Gastrocnemius medialis (tissue), 4 donors: ENCODE data around the gene STX3.
"Not testable (repeated sequence)": the region's sequence is repeated elsewhere in the genome, so short reads cannot be mapped to it uniquely, and the experiment has no call there.

Source experiments
- POLR2A ChIP-seq, 2 donors: fragments of 450-650 bp; IDR thresholded peaks; one replicate each; pipeline ENCODE4 v1.6.1; 2017; ENCODE audit warnings: antibody characterized with exemption in 2 of 2, mild to moderate bottlenecking in 2 of 2, moderate library complexity in 2 of 2
- TF ChIP-seq, protein P1 (sequence below), 5 experiments: fragments of 450-650 bp in 3 of 5; fragments of 200-600 bp in 2 of 5; sonication (generic) in 2 of 5; IDR thresholded peaks in 4 of 5; conservative IDR thresholded peaks in 1 of 5; 1 replicate in 4 of 5; 2 replicates in 1 of 5; pipeline ENCODE4 v1.5.1; 2016 to 2019; ENCODE audit warnings: antibody characterized with exemption in 5 of 5, mild to moderate bottlenecking in 3 of 5, moderate library complexity in 3 of 5

DNA sequence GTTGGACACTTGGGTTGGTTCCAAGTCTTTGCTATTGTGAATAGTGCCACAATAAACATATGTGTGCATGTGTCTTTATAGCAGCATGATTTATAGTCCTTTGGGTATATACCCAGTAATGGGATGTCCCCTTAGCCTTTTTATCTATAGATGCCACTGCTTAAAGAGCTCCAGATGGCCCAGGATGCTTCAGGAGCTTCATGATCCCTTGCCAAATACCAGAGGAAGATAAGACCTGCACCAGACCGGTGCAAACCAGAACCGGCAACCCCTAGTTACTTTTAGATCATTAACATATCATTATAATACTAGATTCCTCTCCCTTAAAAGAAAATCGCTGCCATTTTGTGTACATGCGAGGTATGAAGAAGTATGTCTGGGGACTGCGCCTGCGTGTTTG is 93.3 kb downstream of the STX3 start:
- TF ChIP-seq, protein P1, sequence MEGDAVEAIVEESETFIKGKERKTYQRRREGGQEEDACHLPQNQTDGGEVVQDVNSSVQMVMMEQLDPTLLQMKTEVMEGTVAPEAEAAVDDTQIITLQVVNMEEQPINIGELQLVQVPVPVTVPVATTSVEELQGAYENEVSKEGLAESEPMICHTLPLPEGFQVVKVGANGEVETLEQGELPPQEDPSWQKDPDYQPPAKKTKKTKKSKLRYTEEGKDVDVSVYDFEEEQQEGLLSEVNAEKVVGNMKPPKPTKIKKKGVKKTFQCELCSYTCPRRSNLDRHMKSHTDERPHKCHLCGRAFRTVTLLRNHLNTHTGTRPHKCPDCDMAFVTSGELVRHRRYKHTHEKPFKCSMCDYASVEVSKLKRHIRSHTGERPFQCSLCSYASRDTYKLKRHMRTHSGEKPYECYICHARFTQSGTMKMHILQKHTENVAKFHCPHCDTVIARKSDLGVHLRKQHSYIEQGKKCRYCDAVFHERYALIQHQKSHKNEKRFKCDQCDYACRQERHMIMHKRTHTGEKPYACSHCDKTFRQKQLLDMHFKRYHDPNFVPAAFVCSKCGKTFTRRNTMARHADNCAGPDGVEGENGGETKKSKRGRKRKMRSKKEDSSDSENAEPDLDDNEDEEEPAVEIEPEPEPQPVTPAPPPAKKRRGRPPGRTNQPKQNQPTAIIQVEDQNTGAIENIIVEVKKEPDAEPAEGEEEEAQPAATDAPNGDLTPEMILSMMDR (IDR thresholded peaks at IDR 0.05 in 4 of 5, conservative IDR thresholded peaks at IDR 0.05 in 1 of 5): not testable (repeated sequence)
- TF ChIP-seq POLR2A (IDR thresholded peaks at IDR 0.05): not testable (repeated sequence)
